ENCODE results near the gene STOM.

The STOM gene

GRCh38 chr9:121324316-121324715 is 45.7 kb downstream of the STOM start:
- no peak overlapping the region for H3K18ac ChIP-seq (ENCODE audit: low read length)
- H3K4me2 ChIP-seq (ENCODE audit: insufficient read depth, low read length, poor library complexity, severe bottlenecking) = no peak overlapping the region
- H2AK5ac ChIP-seq (ENCODE audit: low read depth, low read length) = no peak overlapping the region
- peak overlapping the region; percentile 53 for H4K91ac ChIP-seq (ENCODE audit: low read depth, low read length, poor library complexity)
- H3K9me3 ChIP-seq (replicated peaks in 1 of 2; ENCODE audit: control insufficient read depth in 2 of 2, insufficient read depth in 1 of 2, low read depth in 1 of 2, low read length in 2 of 2) = no peaks in the 10 kb centered on the region
- H3K4me1 ChIP-seq (ENCODE audit: control insufficient read depth in 2 of 2, insufficient read depth in 1 of 2, low read depth in 1 of 2, low read length in 2 of 2) = peaks cover 11 to 12% of the 10 kb centered on the region in 2 donors
- peaks cover 0 to 9% of the 10 kb centered on the region in 2 donors for H3K36me3 ChIP-seq (replicated peaks in 1 of 2; ENCODE audit: control insufficient read depth in 2 of 2, insufficient read depth in 2 of 2, low read length in 2 of 2)
- H3K27ac ChIP-seq (replicated peaks; ENCODE audit: low read length) = no peak overlapping the region
- no peak for DNase-seq (ENCODE audit: low spot score)
- WGBS, 2 donors (ENCODE audit: extremely low coverage in 2 of 2, insufficient read length in 2 of 2, insufficient replicate concordance in 1 of 2) = no CpG with 5 or more reads among the region's 5 CpGs
- no peak overlapping the region for H2BK5ac ChIP-seq (ENCODE audit: low read length)
- no peak overlapping the region for H4K8ac ChIP-seq (ENCODE audit: low read depth, low read length)
- H3K4me3 ChIP-seq (ENCODE audit: low read length in 2 of 2) = no peak overlapping the region
- H2BK120ac ChIP-seq (ENCODE audit: low read depth, low read length) = no peak overlapping the region
- H3K4ac ChIP-seq (ENCODE audit: low read length) = no peak overlapping the region
- no peaks in the 10 kb centered on the region for H3K79me1 ChIP-seq (ENCODE audit: low read depth, low read length)
- H3K27me3 ChIP-seq (ENCODE audit: control insufficient read depth in 3 of 3, insufficient read depth in 3 of 3, low read depth in 1 of 3, low read length in 3 of 3) = no peaks in the 10 kb centered on the region
- no peak overlapping the region for H3K23ac ChIP-seq (ENCODE audit: low read depth, low read length, poor library complexity)
- no peak overlapping the region for H2AFZ ChIP-seq (ENCODE audit: low read length)
- no peak overlapping the region for H3K14ac ChIP-seq (ENCODE audit: low read length)
- H2BK15ac ChIP-seq (ENCODE audit: low read length) = no peak overlapping the region
- no peak overlapping the region for H2BK12ac ChIP-seq (ENCODE audit: low read length)
- no peak overlapping the region for H3K9ac ChIP-seq (ENCODE audit: low read depth, low read length, poor library complexity)

- Histone ChIP-seq H2BK12ac (ENCODE audit: low read length) (no peak overlapping the region), H3K4me3 (ENCODE audit: low read length in 2 of 2) (no peak overlapping the region), H3K27ac (replicated peaks; ENCODE audit: low read length) (no peak overlapping the region), H3K4me1 (ENCODE audit: control insufficient read depth in 2 of 2, insufficient read depth in 1 of 2, low read depth in 1 of 2, low read length in 2 of 2) (peaks cover 11 to 12% of the 10 kb centered on the region in 2 donors), H3K79me1 (ENCODE audit: low read depth, low read length) (no peaks in the 10 kb centered on the region), H3K4ac (ENCODE audit: low read length) (no peak overlapping the region), H3K4me2 (ENCODE audit: insufficient read depth, low read length, poor library complexity, severe bottlenecking) (no peak overlapping the region), H2BK120ac (ENCODE audit: low read depth, low read length) (no peak overlapping the region), H3K9ac (ENCODE audit: low read depth, low read length, poor library complexity) (no peak overlapping the region), H2AFZ (ENCODE audit: low read length) (no peak overlapping the region), H3K18ac (ENCODE audit: low read length) (no peak overlapping the region), H4K8ac (ENCODE audit: low read depth, low read length) (no peak overlapping the region), H2BK15ac (ENCODE audit: low read length) (no peak overlapping the region), H3K9me3 (replicated peaks in 1 of 2; ENCODE audit: control insufficient read depth in 2 of 2, insufficient read depth in 1 of 2, low read depth in 1 of 2, low read length in 2 of 2) (no peaks in the 10 kb centered on the region), H3K27me3 (ENCODE audit: control insufficient read depth in 3 of 3, insufficient read depth in 3 of 3, low read depth in 1 of 3, low read length in 3 of 3) (no peaks in the 10 kb centered on the region), H3K14ac (ENCODE audit: low read length) (no peak overlapping the region), H2AK5ac (ENCODE audit: low read depth, low read length) (no peak overlapping the region), H3K36me3 (replicated peaks in 1 of 2; ENCODE audit: control insufficient read depth in 2 of 2, insufficient read depth in 2 of 2, low read length in 2 of 2) (peaks cover 2% of the 10 kb centered on the region in 2 donors), H4K91ac (ENCODE audit: low read depth, low read length, poor library complexity) (no peak overlapping the region), H2BK5ac (ENCODE audit: low read length) (no peak overlapping the region), H3K23ac (ENCODE audit: low read depth, low read length, poor library complexity) (no peak overlapping the region)
- DNase-seq (ENCODE audit: low spot score) = no peak
- WGBS, 2 donors (ENCODE audit: extremely low coverage in 2 of 2, insufficient read length in 2 of 2, insufficient replicate concordance in 1 of 2) = no CpG with 5 or more reads among the region's 10 CpGs
Observed at GRCh38 chr9:121323449-121324151, 46.5 kb downstream of the STOM start.

- H3K9me3 ChIP-seq (replicated peaks in 1 of 2; ENCODE audit: control insufficient read depth in 2 of 2, insufficient read depth in 1 of 2, low read depth in 1 of 2, low read length in 2 of 2) = no peaks in the 10 kb centered on the region
- no peak overlapping the region for H3K18ac ChIP-seq (ENCODE audit: low read length)
- no peak for DNase-seq (ENCODE audit: low spot score)
- no peaks in the 10 kb centered on the region for H3K27me3 ChIP-seq (ENCODE audit: control insufficient read depth in 3 of 3, insufficient read depth in 3 of 3, low read depth in 1 of 3, low read length in 3 of 3)
- no peak overlapping the region for H3K4me2 ChIP-seq (ENCODE audit: insufficient read depth, low read length, poor library complexity, severe bottlenecking)
- H3K9ac ChIP-seq (ENCODE audit: low read depth, low read length, poor library complexity) = no peak overlapping the region
- H2AFZ ChIP-seq (ENCODE audit: low read length) = no peak overlapping the region
- H2BK5ac ChIP-seq (ENCODE audit: low read length) = no peak overlapping the region
- H2BK12ac ChIP-seq (ENCODE audit: low read length) = no peak overlapping the region
- no peak overlapping the region for H2BK15ac ChIP-seq (ENCODE audit: low read length)
- no peak overlapping the region for H3K23ac ChIP-seq (ENCODE audit: low read depth, low read length, poor library complexity)
- H3K4me3 ChIP-seq (ENCODE audit: low read length in 2 of 2) = no peak overlapping the region
- no peak overlapping the region for H2BK120ac ChIP-seq (ENCODE audit: low read depth, low read length)
- no peak overlapping the region for H3K4ac ChIP-seq (ENCODE audit: low read length)
- no peak overlapping the region for H2AK5ac ChIP-seq (ENCODE audit: low read depth, low read length)
- H3K27ac ChIP-seq (replicated peaks; ENCODE audit: low read length) = no peak overlapping the region
- no peak overlapping the region for H4K91ac ChIP-seq (ENCODE audit: low read depth, low read length, poor library complexity)
- H3K79me1 ChIP-seq (ENCODE audit: low read depth, low read length) = no peaks in the 10 kb centered on the region
- peaks cover 0 to 2% of the 10 kb centered on the region in 2 donors for H3K36me3 ChIP-seq (replicated peaks in 1 of 2; ENCODE audit: control insufficient read depth in 2 of 2, insufficient read depth in 2 of 2, low read length in 2 of 2)
- no peak overlapping the region for H4K8ac ChIP-seq (ENCODE audit: low read depth, low read length)
- peaks cover 11 to 12% of the 10 kb centered on the region in 2 donors for H3K4me1 ChIP-seq (ENCODE audit: control insufficient read depth in 2 of 2, insufficient read depth in 1 of 2, low read depth in 1 of 2, low read length in 2 of 2)
- no CpG with 5 or more reads among the region's 10 CpGs for WGBS, 2 donors (ENCODE audit: extremely low coverage in 2 of 2, insufficient read length in 2 of 2, insufficient replicate concordance in 1 of 2)
- H3K14ac ChIP-seq (ENCODE audit: low read length) = no peak overlapping the region
Observed at GRCh38 chr9:121322737-121323448, 47.2 kb downstream of the STOM start.

GRCh38 chr9:121322037-121322736 is 47.9 kb downstream of the STOM start:
- no peaks in the 10 kb centered on the region for H3K9me3 ChIP-seq (replicated peaks in 1 of 2; ENCODE audit: control insufficient read depth in 2 of 2, insufficient read depth in 1 of 2, low read depth in 1 of 2, low read length in 2 of 2)
- no peak overlapping the region for H2AFZ ChIP-seq (ENCODE audit: low read length)
- H3K23ac ChIP-seq (ENCODE audit: low read depth, low read length, poor library complexity) = no peak overlapping the region
- WGBS, 2 donors (ENCODE audit: extremely low coverage in 2 of 2, insufficient read length in 2 of 2, insufficient replicate concordance in 1 of 2) = no CpG with 5 or more reads among the region's 5 CpGs
- no peak overlapping the region for H2BK12ac ChIP-seq (ENCODE audit: low read length)
- H3K18ac ChIP-seq (ENCODE audit: low read length) = no peak overlapping the region
- no peak overlapping the region for H2BK120ac ChIP-seq (ENCODE audit: low read depth, low read length)
- no peak overlapping the region for H4K91ac ChIP-seq (ENCODE audit: low read depth, low read length, poor library complexity)
- H3K14ac ChIP-seq (ENCODE audit: low read length) = no peak overlapping the region
- no peak overlapping the region for H4K8ac ChIP-seq (ENCODE audit: low read depth, low read length)
- H3K36me3 ChIP-seq (replicated peaks in 1 of 2; ENCODE audit: control insufficient read depth in 2 of 2, insufficient read depth in 2 of 2, low read length in 2 of 2) = peaks cover 1 to 2% of the 10 kb centered on the region in 2 donors
- H3K4me1 ChIP-seq (ENCODE audit: control insufficient read depth in 2 of 2, insufficient read depth in 1 of 2, low read depth in 1 of 2, low read length in 2 of 2) = peaks cover 11 to 12% of the 10 kb centered on the region in 2 donors
- H3K27me3 ChIP-seq (ENCODE audit: control insufficient read depth in 3 of 3, insufficient read depth in 3 of 3, low read depth in 1 of 3, low read length in 3 of 3) = no peaks in the 10 kb centered on the region
- no peaks in the 10 kb centered on the region for H3K79me1 ChIP-seq (ENCODE audit: low read depth, low read length)
- no peak for DNase-seq (ENCODE audit: low spot score)
- H2AK5ac ChIP-seq (ENCODE audit: low read depth, low read length) = no peak overlapping the region
- H3K9ac ChIP-seq (ENCODE audit: low read depth, low read length, poor library complexity) = no peak overlapping the region
- no peak overlapping the region for H2BK5ac ChIP-seq (ENCODE audit: low read length)
- H3K27ac ChIP-seq (replicated peaks; ENCODE audit: low read length) = no peak overlapping the region
- no peak overlapping the region for H3K4me2 ChIP-seq (ENCODE audit: insufficient read depth, low read length, poor library complexity, severe bottlenecking)
- no peak overlapping the region for H2BK15ac ChIP-seq (ENCODE audit: low read length)
- no peak overlapping the region for H3K4ac ChIP-seq (ENCODE audit: low read length)
- no peak overlapping the region for H3K4me3 ChIP-seq (ENCODE audit: low read length in 2 of 2)
